Activated CD8-positive, alpha-beta memory T cell treated with anti-CD3 and anti-CD28 coated beads, Interleukin-2, amount 50 U/mL, for 1 hour (primary cell): Measurements from ENCODE around the gene IQSEC3.
"Not testable (repeated sequence)": the region's sequence is repeated elsewhere in the genome, so short reads cannot be mapped to it uniquely, and the experiment has no call there.

Experiments
- DNase-seq: peaks from one replicate; pipeline ENCODE4 v3.0.0-alpha.2; 2020; ENCODE audit errors: extremely low read depth

IQSEC3 gene

GRCh38 chr12:177980-178828 is 111.6 kb downstream of the IQSEC3 start:
- DNase-seq: no peak

- DNase-seq: no peak
These were observed 112.2 kb downstream of the IQSEC3 start for GRCh38 chr12:178829-179109.

- no peak for DNase-seq
These were observed 112.7 kb downstream of the IQSEC3 start for GRCh38 chr12:179131-179884.

GRCh38 chr12:179885-180284 is 113.3 kb downstream of the IQSEC3 start:
- no peak for DNase-seq

GRCh38 chr12:180445-180844 is 113.9 kb downstream of the IQSEC3 start:
- no peak for DNase-seq

GRCh38 chr12:181921-182320 is 115.4 kb downstream of the IQSEC3 start:
- no peak for DNase-seq

GRCh38 chr12:182381-182892 is 115.9 kb downstream of the IQSEC3 start:
- DNase-seq: no peak

- no peak for DNase-seq
These were observed 118.4 kb downstream of the IQSEC3 start for GRCh38 chr12:184811-185575.

- DNase-seq: no peak
These were observed 119.0 kb downstream of the IQSEC3 start for GRCh38 chr12:185576-185955.

GRCh38 chr12:186006-186625 is 119.5 kb downstream of the IQSEC3 start:
- DNase-seq: no peak

- not testable (repeated sequence) for DNase-seq
These were observed 121.7 kb downstream of the IQSEC3 start for GRCh38 chr12:187986-188909.

- no peak for DNase-seq
These were observed 122.5 kb downstream of the IQSEC3 start for GRCh38 chr12:188910-189621.

GRCh38 chr12:189622-189962 is 123.0 kb downstream of the IQSEC3 start:
- no peak for DNase-seq

GRCh38 chr12:190881-191280 is 124.3 kb downstream of the IQSEC3 start:
- no peak for DNase-seq

GRCh38 chr12:191541-191940 is 125.0 kb downstream of the IQSEC3 start:
- DNase-seq: no peak

- DNase-seq: no peak
These were observed 126.7 kb downstream of the IQSEC3 start for GRCh38 chr12:193261-193660.

GRCh38 chr12:194276-194675 is 127.7 kb downstream of the IQSEC3 start:
- DNase-seq: no peak

GRCh38 chr12:195156-195555 is 128.6 kb downstream of the IQSEC3 start:
- DNase-seq: no peak

- no peak for DNase-seq
These were observed 129.4 kb downstream of the IQSEC3 start for GRCh38 chr12:195951-196350.

- DNase-seq: no peak
These were observed 129.9 kb downstream of the IQSEC3 start for GRCh38 chr12:196436-196835.
